GM19240 (cell line): ENCODE data around the gene STOM.
"Not testable (repeated sequence)": the region's sequence is repeated elsewhere in the genome, so short reads cannot be mapped to it uniquely, and the experiment has no call there.

Experiments
- DNase-seq: peaks from one replicate; pipeline ENCODE4 v3.0.0; 2011; ENCODE audit warnings: low spot score; ENCODE audit not compliant: insufficient read length

STOM gene, protein sequence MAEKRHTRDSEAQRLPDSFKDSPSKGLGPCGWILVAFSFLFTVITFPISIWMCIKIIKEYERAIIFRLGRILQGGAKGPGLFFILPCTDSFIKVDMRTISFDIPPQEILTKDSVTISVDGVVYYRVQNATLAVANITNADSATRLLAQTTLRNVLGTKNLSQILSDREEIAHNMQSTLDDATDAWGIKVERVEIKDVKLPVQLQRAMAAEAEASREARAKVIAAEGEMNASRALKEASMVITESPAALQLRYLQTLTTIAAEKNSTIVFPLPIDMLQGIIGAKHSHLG

DNA sequence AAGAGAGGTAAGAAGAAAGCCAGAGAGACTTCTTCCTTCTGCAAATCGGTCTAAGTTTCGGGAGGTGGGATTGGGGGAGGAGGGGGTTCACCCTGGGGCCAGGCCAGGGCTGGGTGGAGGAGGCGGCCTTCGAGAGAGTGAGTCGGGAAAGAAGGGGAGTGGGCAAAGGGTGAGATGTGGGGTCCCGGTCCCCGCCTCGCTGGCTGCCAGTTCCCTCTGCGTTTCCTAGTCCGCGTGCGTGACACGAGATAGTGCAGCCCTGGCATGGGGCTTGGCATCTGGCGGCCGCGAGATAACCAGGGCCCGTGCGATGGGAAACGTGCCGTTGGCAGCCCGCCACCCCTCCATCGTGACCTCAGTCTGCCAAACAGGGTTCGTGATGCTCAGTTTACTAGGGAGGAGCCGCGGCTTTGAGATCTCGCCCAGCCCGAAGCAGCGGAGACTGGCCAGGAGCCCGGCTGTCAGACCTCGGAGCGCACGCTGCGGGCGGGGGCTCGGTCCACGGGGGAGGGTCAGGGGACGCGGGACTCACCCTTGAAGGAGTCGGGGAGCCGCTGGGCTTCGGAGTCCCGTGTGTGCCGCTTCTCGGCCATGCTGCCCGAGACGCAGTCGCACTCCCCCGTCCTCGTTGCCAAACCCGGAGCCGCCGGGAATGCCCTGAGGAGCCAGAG, at the start of gene STOM:
TSS of gene STOM (minus strand) at position 656 of the 671 bp plus-strand sequence. CDS start at position 593, 63 bp downstream.
- no peak for DNase-seq

- no peak for DNase-seq
Observed at GRCh38 chr9:121411993-121412392, 41.9 kb upstream of the STOM start.

- no peak for DNase-seq
Observed at GRCh38 chr9:121405899-121406298, 35.8 kb upstream of the STOM start.

DNA sequence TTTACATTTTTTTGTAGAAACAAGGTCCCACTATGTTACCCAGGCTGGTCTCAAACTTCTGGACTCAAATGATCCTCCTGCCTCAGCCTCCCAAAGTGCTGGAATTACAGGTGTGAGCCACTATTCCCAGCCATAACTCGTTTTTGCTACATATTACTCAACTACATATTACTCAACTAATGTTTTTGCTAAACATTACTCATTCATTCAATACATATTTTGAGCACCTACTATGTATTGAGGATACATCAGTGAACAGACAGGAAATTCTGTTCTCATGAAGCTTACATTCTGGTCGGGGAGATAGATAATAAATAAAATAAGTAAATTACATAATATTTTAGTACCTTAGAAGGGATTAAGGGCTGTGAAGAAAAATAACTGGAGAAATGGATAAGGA, 34.9 kb upstream of the STOM start:
- DNase-seq = no peak

DNA sequence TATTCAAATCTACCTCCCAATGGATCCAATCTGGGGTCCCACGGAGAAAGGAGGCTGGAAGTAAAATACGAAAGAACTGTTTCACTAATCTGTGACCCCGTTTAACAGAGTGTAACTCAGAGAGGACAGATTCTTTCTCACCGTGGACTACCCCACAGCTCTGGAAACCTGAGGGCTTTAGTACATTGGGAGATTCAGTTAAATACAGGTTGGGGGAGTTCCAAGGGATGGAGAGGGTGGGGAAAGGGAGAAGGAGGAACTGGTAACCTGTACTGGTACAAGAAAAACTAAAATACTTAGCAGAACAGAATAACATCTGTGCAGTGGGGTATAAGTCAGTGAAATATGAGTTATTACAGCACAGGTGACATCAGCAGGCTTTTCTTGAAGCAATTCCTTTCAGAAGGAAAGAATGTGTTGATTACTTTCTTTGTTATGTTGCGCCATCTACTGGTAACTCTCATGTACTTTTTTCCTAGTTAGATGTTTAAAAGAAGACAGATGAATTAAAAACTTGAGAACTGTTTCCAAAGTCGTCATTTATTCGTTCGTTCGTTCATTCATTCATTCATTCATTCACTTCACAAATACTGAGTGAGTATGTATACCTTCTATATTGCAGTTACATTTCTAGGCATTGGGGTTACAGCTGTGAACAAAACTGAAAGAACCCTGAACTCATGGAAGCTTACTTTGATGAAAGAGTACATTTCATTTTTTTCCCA, 30.0 kb upstream of the STOM start:
- no peak for DNase-seq

DNA sequence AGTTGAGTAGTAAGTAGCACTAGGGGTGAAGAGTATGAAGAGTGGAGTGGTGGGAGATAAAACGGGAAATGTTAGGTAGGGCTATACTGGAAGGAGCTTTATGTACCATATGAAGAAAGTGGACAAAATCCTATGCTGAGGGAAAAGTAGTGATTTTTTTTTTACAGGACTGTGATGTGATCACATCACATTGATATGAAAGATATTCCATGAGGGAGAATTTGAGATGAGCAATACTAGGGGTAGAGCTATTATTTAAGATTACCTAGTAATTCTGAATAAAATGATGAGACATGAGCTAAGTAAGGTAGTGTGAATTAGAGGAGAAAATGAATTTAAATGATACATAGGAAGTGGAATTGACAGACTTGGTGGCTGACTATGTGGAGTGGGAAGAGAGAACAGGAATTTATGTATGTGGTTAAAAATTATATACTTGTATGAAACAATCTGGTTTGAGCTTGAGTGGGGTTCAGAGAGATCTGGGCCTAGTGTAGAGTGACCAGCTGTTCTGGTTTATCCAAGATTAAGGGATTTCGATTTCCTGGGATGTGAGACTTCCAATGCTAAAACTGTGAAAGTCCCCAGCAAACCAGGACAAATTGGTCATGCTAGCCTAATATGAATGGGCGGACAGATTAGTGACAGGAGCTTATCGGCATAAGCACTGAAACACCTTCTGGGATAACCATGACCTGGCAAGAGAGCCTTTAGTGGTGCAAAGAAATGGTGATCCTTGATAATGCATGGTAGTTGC, 29.3 kb upstream of the STOM start:
- no peak for DNase-seq

DNA sequence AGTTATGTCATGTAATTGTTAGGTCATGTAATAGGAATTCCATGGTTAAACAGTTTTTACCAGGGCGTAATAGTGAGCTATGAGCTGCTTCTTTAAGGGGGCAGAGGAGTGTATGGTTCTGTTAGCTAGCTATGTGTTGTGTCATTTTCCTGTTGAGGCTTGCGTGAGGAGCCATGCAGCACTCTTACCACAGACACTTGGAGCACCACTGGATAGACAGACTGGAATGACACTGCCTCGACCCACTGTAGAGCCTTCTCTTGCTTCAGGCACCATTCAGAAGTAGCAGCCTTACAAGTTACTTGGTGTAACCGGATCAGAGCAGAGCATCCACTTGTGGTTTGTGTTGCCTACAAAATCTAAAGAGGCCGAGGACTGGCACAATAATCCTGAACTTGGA, 28.3 kb upstream of the STOM start:
- DNase-seq = no peak

DNA sequence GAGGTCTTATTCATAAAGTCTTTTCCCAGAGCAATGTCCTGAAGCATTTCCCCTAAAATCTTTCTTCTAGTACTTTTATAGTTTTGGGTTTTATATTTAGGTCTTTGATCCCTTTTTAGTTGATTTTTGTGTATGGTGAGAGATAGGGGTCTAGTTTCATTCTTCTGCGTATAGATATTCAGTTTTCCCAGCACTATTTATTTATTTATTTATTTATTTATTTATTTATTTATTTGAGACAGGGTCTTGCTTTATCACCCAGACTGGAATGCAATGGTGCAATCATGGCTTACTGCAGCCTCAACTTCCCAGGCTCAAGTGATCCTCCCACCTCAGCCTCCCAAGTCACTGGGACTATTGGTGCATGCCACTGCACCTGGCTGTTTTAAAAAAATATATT, 27.2 kb upstream of the STOM start:
- DNase-seq = not testable (repeated sequence)

GRCh38 chr9:121395558-121395957, 25.5 kb upstream of the STOM start:
- no peak for DNase-seq

- DNase-seq = no peak
Observed at GRCh38 chr9:121394292-121394691, 24.2 kb upstream of the STOM start.

DNA sequence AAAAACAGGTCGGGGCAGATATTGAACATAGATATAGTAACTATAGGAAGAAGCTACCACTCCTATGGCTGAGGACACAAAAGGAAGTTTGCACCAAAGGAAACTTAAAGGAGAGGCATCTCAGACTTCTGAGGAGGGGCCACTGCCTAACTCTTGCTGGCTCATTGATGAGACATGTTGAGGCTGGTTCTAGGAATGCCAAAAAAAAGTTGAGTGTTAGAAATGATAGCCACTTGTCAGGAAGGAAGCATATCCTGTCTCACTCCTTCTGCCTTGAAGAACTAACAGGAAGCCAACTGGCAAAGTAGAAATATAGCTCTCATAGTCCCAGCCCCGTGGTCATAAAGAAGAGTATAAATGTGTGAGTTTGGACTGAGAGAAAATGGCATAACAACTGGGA, 23.3 kb upstream of the STOM start:
- DNase-seq = no peak

GRCh38 chr9:121390372-121390771, 20.3 kb upstream of the STOM start:
- DNase-seq = no peak

DNA sequence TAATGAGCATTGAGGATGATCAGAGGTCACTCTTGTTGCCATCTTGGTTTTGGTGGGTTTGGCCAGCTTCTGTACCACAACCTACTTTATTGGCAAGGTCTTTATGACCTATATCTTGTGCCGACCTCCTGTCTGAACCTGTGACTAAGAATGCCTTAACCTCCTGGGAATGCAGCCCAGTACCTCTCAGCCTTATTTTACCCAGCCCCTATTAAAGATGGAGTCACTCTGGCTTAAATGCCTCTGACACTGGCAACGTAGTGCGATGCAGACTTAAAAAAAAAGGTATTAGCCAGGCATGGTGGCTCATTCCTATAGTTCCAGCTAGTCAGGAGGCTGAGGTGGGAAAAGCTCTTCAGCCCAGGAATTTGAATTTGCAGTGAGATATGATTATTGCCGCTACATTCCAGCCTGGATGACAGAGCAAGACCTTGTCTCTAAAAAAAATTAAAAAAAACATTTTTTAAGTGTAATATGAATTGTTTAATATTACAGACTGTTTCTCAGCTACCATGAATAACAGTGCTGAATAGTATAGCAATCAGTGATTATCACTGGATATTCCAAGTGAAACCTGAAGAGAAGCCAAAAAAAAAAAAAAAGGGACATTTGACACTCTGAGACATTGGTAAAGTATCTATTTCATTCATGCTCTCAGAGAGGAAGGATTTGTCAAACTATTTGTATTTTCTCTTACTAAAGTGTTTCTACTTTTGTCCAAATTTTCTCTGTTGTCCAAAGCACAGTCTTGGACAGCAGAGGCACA, 18.3 kb upstream of the STOM start:
- no peak for DNase-seq

DNA sequence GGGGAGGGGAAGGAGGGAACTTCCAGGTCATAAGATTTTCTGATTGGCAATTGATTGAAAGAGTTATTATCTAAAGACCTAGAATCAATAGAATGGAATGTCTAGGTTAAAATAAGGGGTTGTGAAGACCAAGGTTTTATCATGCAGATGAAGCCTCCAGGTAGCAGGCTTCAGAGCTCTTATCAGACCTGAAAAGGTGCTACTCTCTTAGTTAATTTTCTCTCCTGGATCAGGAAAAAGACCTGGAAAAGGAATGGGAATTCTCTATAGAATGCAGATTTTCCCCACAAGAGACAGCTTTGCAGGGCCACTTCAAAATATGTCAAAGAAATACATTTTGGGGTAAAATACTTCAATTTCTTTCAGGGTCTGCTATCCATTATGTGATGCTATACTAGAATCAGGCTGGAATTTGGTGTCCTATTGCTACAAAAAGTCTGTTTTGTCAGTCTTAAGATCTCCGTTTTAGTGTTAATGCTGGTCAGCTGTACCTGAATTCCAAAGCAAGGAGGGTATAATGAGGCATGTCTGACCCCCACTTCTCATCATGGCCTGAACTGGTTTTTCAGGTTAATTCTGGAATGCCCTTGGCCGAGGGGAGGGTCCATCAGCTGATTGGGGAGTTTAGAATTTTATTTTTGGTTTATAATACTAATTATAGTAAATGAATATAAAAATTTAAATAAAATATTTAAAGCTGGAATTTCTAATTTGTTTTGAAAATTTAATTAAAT, 16.6 kb upstream of the STOM start:
- DNase-seq = no peak

- no peak for DNase-seq
Observed at GRCh38 chr9:121383715-121384114, 13.7 kb upstream of the STOM start.

DNA sequence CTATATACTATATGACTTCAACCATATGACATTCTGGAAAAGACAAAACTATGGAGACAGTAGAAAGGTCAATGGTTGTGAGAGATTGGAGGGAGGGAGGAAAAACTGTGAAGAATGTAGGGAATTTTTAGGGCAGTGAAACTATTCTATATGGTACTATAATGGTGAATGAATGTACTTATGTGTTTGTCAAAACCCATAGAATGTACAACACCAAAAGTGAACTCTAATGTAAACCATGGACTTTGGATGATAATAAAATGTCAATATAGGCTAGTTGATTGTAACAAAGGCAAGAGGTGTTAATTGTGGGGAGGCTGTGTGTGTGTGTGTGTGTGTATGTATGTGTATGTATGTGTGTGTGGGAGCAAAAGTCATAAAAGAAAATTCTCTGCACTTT, 10.8 kb upstream of the STOM start:
- no peak for DNase-seq

- DNase-seq = no peak
Observed at GRCh38 chr9:121376214-121376830, 6.3 kb upstream of the STOM start.

GRCh38 chr9:121373011-121373729, 3.1 kb upstream of the STOM start:
- no peak for DNase-seq
